Endodermal cell (in vitro differentiated cells): Measurements from ENCODE around the gene RXRA. TPM values are rescaled to one million over a fixed set of nuclear protein-coding genes. Genes with fewer than 3 reads are reported as not detected.
A peak's percentile ranks its signal among the peaks of the same experiment; 100 is the strongest.

Experiments used
- DNase-seq: peaks from one replicate; pipeline ENCODE4 v3.0.0-alpha.2; 2017
- H3K27ac ChIP-seq: 2 replicates; pipeline ENCODE4 v1.5.1; 2013; ENCODE audit warnings: mild to moderate bottlenecking, low read depth, low read length, moderate library complexity
- H3K27me3 ChIP-seq: 2 replicates; pipeline ENCODE4 v1.6.1; 2013; ENCODE audit warnings: mild to moderate bottlenecking, low read length, moderate library complexity; ENCODE audit not compliant: insufficient read depth, control insufficient read depth, poor library complexity, severe bottlenecking
- H3K36me3 ChIP-seq: 2 replicates; pipeline ENCODE4 v1.7.0; 2013; ENCODE audit warnings: mild to moderate bottlenecking, low read length, moderate library complexity; ENCODE audit not compliant: control insufficient read depth, insufficient read depth
- H3K4me1 ChIP-seq: one replicate; pipeline ENCODE4 v1.7.0; 2013; ENCODE audit warnings: low read length; ENCODE audit not compliant: control insufficient read depth, insufficient read depth
- H3K4me3 ChIP-seq: 2 replicates; pipeline ENCODE4 v1.5.1; 2013; ENCODE audit warnings: mild to moderate bottlenecking, low read length, moderate library complexity
- H3K9ac ChIP-seq: 2 replicates; pipeline ENCODE4 v1.6.1; 2013; ENCODE audit warnings: mild to moderate bottlenecking, low read length, moderate library complexity; ENCODE audit not compliant: poor library complexity, severe bottlenecking; ENCODE audit errors: extremely low read depth
- H3K9me3 ChIP-seq: 2 replicates; pipeline ENCODE4 v1.6.1; 2013; ENCODE audit warnings: mild to moderate bottlenecking, low read length, moderate library complexity; ENCODE audit not compliant: control insufficient read depth
- H3K27ac Mint-ChIP-seq: 2 replicates; pipeline ENCODE4 v1.8.0; 2020; ENCODE audit warnings: mixed read lengths
- H3K27me3 Mint-ChIP-seq: 2 replicates; pipeline ENCODE4 v1.8.0; 2021; ENCODE audit warnings: mild to moderate bottlenecking, mixed read lengths; ENCODE audit not compliant: insufficient read depth
- H3K36me3 Mint-ChIP-seq: 2 replicates; pipeline ENCODE4 v1.8.0; 2020; ENCODE audit warnings: low read depth, mixed read lengths
- H3K4me1 Mint-ChIP-seq: 2 replicates; pipeline ENCODE4 v1.8.0; 2020; ENCODE audit warnings: mixed read lengths
- H3K4me3 Mint-ChIP-seq: 2 replicates; pipeline ENCODE4 v1.8.0; 2020; ENCODE audit warnings: mild to moderate bottlenecking, moderate library complexity, mixed read lengths
- H3K9me3 Mint-ChIP-seq: 2 replicates; pipeline ENCODE4 v1.8.0; 2020; ENCODE audit warnings: mild to moderate bottlenecking, mixed read lengths
- WGBS, 2 experiments: methylation state at CpG; one replicate each; pipeline versions ENCODE4 v1.1.5 to v1.1.7; 2013; ENCODE audit warnings: missing lambda C conversion rate in 2 of 2, mixed read lengths in 1 of 2; ENCODE audit not compliant: insufficient coverage in 1 of 2, insufficient read length in 1 of 2; 5-methylcytosine and 5-hydroxymethylcytosine counted together
- total RNA-seq, 2 donors: library from RNA; stranded (reverse); fragmentation: NEBNext Ultra II Directional in 1 of 2; extraction: Animal tissue kit (Norgen Biotek cat#: 25700) in 1 of 2; gene quantifications; 2 replicates in 1 of 2; 3 replicates in 1 of 2; pipeline ENCODE4 v1.2.1, GENCODE V29; 2021
- TF ChIP-seq, protein P1 (sequence below): fragments of 200-600 bp; sonication (generic); conservative IDR thresholded peaks from 2 replicates; pipeline ENCODE4 v1.5.0; 2021; ENCODE audit warnings: antibody characterized with exemption, mild to moderate bottlenecking

Gene RXRA
- total RNA-seq, 2 donors from 2014 or later = 58.3 to 70.6 TPM

DNA sequence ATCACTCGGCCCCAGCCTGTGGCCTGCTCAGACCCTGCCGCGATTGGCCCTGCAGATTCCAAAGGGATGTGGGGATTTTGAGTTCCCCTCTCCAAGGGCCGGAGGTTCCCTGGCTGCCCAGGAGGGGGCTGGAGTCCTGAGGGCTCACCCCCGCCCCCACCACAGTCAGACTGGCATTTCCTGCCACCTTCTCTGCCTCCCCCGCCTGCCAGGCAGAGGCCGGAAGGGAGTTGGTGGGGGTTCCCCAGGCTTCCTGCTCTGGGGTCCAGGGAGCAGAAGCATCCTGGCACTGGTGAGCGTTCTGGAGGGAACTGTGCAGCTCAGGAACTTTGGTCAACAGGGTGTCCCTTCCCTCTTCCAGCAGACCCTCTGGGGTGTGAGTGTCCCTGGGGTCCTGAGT lies 70.6 kb downstream of the RXRA start:
- no peak overlapping the region for H3K9ac ChIP-seq

DNA sequence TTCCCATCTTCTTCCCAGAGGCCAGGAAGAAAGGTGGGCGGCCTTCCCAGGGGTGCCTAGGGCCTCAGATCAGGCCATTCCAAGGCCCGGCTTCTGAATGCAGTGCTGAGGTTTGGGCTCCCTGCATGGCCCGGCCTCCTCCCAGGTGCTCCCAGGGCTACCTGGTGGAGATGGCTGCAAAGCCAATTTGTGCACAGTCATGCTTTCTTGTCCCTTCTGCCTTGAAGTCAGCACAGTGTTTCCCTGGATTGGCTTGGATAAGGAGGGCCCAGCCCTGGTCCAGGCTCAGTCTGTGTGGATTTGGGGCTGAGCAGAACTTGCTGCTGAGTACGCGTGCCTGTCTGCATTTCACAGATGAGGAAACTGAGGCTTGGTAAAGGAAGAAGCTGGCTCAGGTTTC lies 72.5 kb downstream of the RXRA start:
- TF ChIP-seq, protein P1, sequence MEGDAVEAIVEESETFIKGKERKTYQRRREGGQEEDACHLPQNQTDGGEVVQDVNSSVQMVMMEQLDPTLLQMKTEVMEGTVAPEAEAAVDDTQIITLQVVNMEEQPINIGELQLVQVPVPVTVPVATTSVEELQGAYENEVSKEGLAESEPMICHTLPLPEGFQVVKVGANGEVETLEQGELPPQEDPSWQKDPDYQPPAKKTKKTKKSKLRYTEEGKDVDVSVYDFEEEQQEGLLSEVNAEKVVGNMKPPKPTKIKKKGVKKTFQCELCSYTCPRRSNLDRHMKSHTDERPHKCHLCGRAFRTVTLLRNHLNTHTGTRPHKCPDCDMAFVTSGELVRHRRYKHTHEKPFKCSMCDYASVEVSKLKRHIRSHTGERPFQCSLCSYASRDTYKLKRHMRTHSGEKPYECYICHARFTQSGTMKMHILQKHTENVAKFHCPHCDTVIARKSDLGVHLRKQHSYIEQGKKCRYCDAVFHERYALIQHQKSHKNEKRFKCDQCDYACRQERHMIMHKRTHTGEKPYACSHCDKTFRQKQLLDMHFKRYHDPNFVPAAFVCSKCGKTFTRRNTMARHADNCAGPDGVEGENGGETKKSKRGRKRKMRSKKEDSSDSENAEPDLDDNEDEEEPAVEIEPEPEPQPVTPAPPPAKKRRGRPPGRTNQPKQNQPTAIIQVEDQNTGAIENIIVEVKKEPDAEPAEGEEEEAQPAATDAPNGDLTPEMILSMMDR = no peak
- H3K36me3 ChIP-seq = peaks cover 5% of the 10 kb centered on the region
- peaks cover 8% of the 10 kb centered on the region for H3K9me3 Mint-ChIP-seq
- H3K27ac Mint-ChIP-seq = no peak overlapping the region
- H3K4me3 Mint-ChIP-seq = no peak overlapping the region
- no peaks in the 10 kb centered on the region for H3K4me1 ChIP-seq
- H3K27ac ChIP-seq = no peak overlapping the region
- H3K36me3 Mint-ChIP-seq = peaks cover 11% of the 10 kb centered on the region
- H3K9me3 ChIP-seq = peaks cover 11% of the 10 kb centered on the region
- H3K4me1 Mint-ChIP-seq = no peaks in the 10 kb centered on the region
- no peak for DNase-seq
- no peaks in the 10 kb centered on the region for H3K27me3 Mint-ChIP-seq
- H3K9ac ChIP-seq = no peak overlapping the region
- 79 to 95% methylated on average over 2 to 5 of the region's 5 CpGs for WGBS, 2 experiments
- H3K4me3 ChIP-seq = no peak overlapping the region
- H3K27me3 ChIP-seq = no peaks in the 10 kb centered on the region

More for the DNA sequence above, 70.6 kb downstream of the RXRA start:
- Histone ChIP-seq H3K9me3 (peaks cover 11% of the 10 kb centered on the region), H3K36me3 (peaks cover 5% of the 10 kb centered on the region), H3K4me1 (no peaks in the 10 kb centered on the region), H3K27ac (no peak overlapping the region), H3K4me3 (no peak overlapping the region), H3K27me3 (no peaks in the 10 kb centered on the region)
- 87 to 94% methylated on average over 6 to 8 of the region's 8 CpGs for WGBS, 2 experiments
- DNase-seq = no peak
- Mint-ChIP-seq H3K4me1 (no peaks in the 10 kb centered on the region), H3K9me3 (peaks cover 8% of the 10 kb centered on the region), H3K27me3 (no peaks in the 10 kb centered on the region), H3K27ac (peak overlapping the region; percentile 64), H3K36me3 (peaks cover 11% of the 10 kb centered on the region), H3K4me3 (no peak overlapping the region)
- TF ChIP-seq, protein P1 = no peak

DNA sequence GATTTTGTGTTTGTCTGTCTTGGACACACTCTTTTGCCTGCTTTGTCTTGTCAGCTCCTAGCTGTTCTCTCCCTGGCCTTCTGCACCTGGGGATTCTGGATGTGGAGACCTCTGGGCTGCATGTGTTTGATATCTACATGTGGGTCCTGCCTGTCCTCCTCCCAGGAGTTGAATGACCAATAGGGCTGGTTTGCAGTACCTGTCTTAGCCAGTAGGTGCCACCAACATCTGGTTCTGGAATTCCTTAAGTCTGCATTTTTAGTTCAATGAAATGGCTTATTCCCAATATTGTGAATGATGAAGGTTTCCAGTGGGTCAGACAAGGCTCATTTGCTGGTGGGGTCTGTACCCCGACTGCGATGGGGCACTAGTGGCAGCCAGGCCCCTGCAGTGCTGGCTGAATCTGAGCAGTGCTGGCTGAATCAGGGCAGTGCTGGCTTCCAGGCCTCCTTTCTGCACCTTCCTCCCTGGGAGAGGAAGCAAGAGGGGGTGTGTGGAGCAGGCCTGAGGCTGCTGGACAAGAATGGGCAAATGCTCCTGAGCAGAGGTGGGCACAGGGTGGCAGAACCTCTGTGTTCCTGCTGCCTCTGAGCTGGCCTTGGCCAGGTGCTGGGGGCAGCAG lies 73.3 kb downstream of the RXRA start:
- H3K27me3 Mint-ChIP-seq = no peaks in the 10 kb centered on the region
- H3K9me3 Mint-ChIP-seq = peaks cover 8% of the 10 kb centered on the region
- Histone ChIP-seq H3K4me1 (no peaks in the 10 kb centered on the region), H3K4me3 (no peak overlapping the region), H3K27me3 (no peaks in the 10 kb centered on the region), H3K27ac (no peak overlapping the region), H3K9ac (no peak overlapping the region), H3K9me3 (peaks cover 11% of the 10 kb centered on the region), H3K36me3 (peaks cover 5% of the 10 kb centered on the region)
- TF ChIP-seq, protein P1 = peak; percentile 76
- H3K36me3 Mint-ChIP-seq = peaks cover 11% of the 10 kb centered on the region
- H3K4me3 Mint-ChIP-seq = no peak overlapping the region
- no peaks in the 10 kb centered on the region for H3K4me1 Mint-ChIP-seq
- no peak overlapping the region for H3K27ac Mint-ChIP-seq
- DNase-seq = peak; percentile 80
- 94 to 96% methylated on average over 2 of the region's 2 CpGs for WGBS, 2 experiments
